CD4-positive, alpha-beta T cell (primary cell): ENCODE data around the gene EFHB. TPM values are rescaled to one million over a fixed set of nuclear protein-coding genes. Genes with fewer than 3 reads are reported as not detected.
"Not testable (repeated sequence)": the region's sequence is repeated elsewhere in the genome, so short reads cannot be mapped to it uniquely, and the experiment has no call there.

Experiments used
- ATAC-seq: fragments of 200-7000 bp; cut with Tn5 transposase; one replicate; pipeline ENCODE4 v1.10.0; 2022; ENCODE audit warnings: mild to moderate bottlenecking; ENCODE audit not compliant: poor library complexity
- CTCF ChIA-PET: fragments of 350-600 bp; sonication (Branson Sonifier 250); formaldehyde crosslinking; loops from one replicate; lab custom pipeline; 2021; ENCODE audit warnings: antibody characterized with exemption, inconsistent platforms; lab: Charles Lee
- POLR2A ChIA-PET: fragments of 350-600 bp; sonication (Branson Sonifier 250); formaldehyde crosslinking; loops from one replicate; lab custom pipeline; 2021; ENCODE audit warnings: antibody characterized with exemption, inconsistent platforms; lab: Charles Lee
- DNase-seq, 14 experiments: peaks; one replicate each; pipeline ENCODE4 v3.0.0-alpha.2; 2013 to 2020; ENCODE audit warnings: mixed read lengths in 2 of 14
- H3K27ac ChIP-seq, 2 donors: one replicate each; pipeline versions ENCODE4 v1.5.1 to v1.7.0; 2013; ENCODE audit warnings: low read length in 2 of 2, low read depth in 1 of 2, mild to moderate bottlenecking in 1 of 2
- H3K27me3 ChIP-seq, 2 experiments: 1 replicate in 1 of 2; 2 replicates in 1 of 2; pipeline versions ENCODE4 v1.6.1 to v1.7.0; 2013; ENCODE audit warnings: low read length in 2 of 2, control low read depth in 1 of 2, mild to moderate bottlenecking in 1 of 2, moderate library complexity in 1 of 2; ENCODE audit not compliant: insufficient read depth in 2 of 2, control insufficient read depth in 1 of 2
- H3K36me3 ChIP-seq: one replicate; pipeline ENCODE4 v1.6.1; 2013; ENCODE audit warnings: low read length, control low read depth; ENCODE audit not compliant: insufficient read depth
- H3K4me1 ChIP-seq: one replicate; pipeline ENCODE4 v1.6.1; 2013; ENCODE audit warnings: low read length, control low read depth; ENCODE audit not compliant: insufficient read depth
- H3K4me3 ChIP-seq: one replicate; pipeline ENCODE4 v1.5.1; 2013; ENCODE audit warnings: mild to moderate bottlenecking, low read length, moderate library complexity
- H3K9me3 ChIP-seq, 2 experiments: 1 replicate in 1 of 2; 2 replicates in 1 of 2; pipeline versions ENCODE4 v1.6.1 to v1.7.0; 2013; ENCODE audit warnings: low read length in 2 of 2, mild to moderate bottlenecking in 2 of 2, control low read depth in 1 of 2, moderate library complexity in 1 of 2; ENCODE audit not compliant: control insufficient read depth in 1 of 2, insufficient read depth in 1 of 2
- H3K27ac Mint-ChIP-seq: one replicate; pipeline ENCODE4 v1.8.0; 2020; ENCODE audit warnings: mixed read lengths
- H3K27me3 Mint-ChIP-seq: one replicate; pipeline ENCODE4 v1.8.0; 2021; ENCODE audit warnings: mixed read lengths
- H3K36me3 Mint-ChIP-seq: one replicate; pipeline ENCODE4 v1.8.0; 2021; ENCODE audit warnings: low read depth, mixed read lengths
- H3K4me1 Mint-ChIP-seq: one replicate; pipeline ENCODE4 v1.8.0; 2021; ENCODE audit warnings: low read depth, mixed read lengths
- H3K4me3 Mint-ChIP-seq: one replicate; pipeline ENCODE4 v1.8.0; 2020; ENCODE audit warnings: mild to moderate bottlenecking, mixed read lengths
- H3K9me3 Mint-ChIP-seq: one replicate; pipeline ENCODE4 v1.8.0; 2020; ENCODE audit warnings: mixed read lengths
- CTCF ChIP-seq: fragments of 200-600 bp; IDR thresholded peaks from one replicate; pipeline ENCODE4 v1.8.0; 2022; ENCODE audit warnings: antibody characterized with exemption, mild to moderate bottlenecking
- intact Hi-C, 2 experiments: fragments of 100-400 bp; cut with DNase I in 1 of 2; cut with micrococcal nuclease in 1 of 2; formaldehyde crosslinking; loops; one replicate each; pipeline versions ENCODE4 v1.15.1 to v1.9.0; 2023 to 2025; cut with DNase I, micrococcal nuclease
- total RNA-seq, 174 experiments: library from RNA in 2 of 174; stranded (reverse) in 2 of 174; gene quantifications; one replicate each; pipeline ENCODE4 v1.2.3 and lab custom pipeline; 2021 to 2026

EFHB gene
- total RNA-seq, 2 experiments from 2014 or later: 0.99 to 1.2 TPM

GRCh38 chr3:19901918-19902317, 32.1 kb downstream of the EFHB start:
- ChIA-PET CTCF (no interaction called here), POLR2A (no interaction called here)
- TF ChIP-seq CTCF: no peak
- H3K4me3 Mint-ChIP-seq: no peak overlapping the region
- Histone ChIP-seq H3K9me3 (no peaks in the 10 kb centered on the region), H3K27ac (no peak overlapping the region), H3K36me3 (no peaks in the 10 kb centered on the region), H3K27me3 (no peaks in the 10 kb centered on the region), H3K4me1 (no peaks in the 10 kb centered on the region), H3K4me3 (no peak overlapping the region)
- no peak overlapping the region for H3K27ac Mint-ChIP-seq
- H3K27me3 Mint-ChIP-seq: no peaks in the 10 kb centered on the region
- ATAC-seq (no peak), DNase-seq (peak in 1 of 14 experiments; percentile 7)
- intact Hi-C loops: no loop called here
- no peaks in the 10 kb centered on the region for H3K4me1 Mint-ChIP-seq
- no peaks in the 10 kb centered on the region for H3K36me3 Mint-ChIP-seq
- peaks cover 3% of the 10 kb centered on the region for H3K9me3 Mint-ChIP-seq

- Mint-ChIP-seq H3K9me3 (peaks cover 3% of the 10 kb centered on the region), H3K4me1 (no peaks in the 10 kb centered on the region), H3K36me3 (no peaks in the 10 kb centered on the region), H3K27me3 (no peaks in the 10 kb centered on the region), H3K4me3 (no peak overlapping the region), H3K27ac (no peak overlapping the region)
- intact Hi-C loops: no loop called here
- ATAC-seq (no peak), DNase-seq (no peak)
- H3K4me3 ChIP-seq: no peak overlapping the region
- no peaks in the 10 kb centered on the region for H3K36me3 ChIP-seq
- no peak for TF ChIP-seq CTCF
- H3K9me3 ChIP-seq: no peaks in the 10 kb centered on the region
- no peaks in the 10 kb centered on the region for H3K4me1 ChIP-seq
- no peak overlapping the region for H3K27ac ChIP-seq
- ChIA-PET POLR2A (no interaction called here), CTCF (no interaction called here)
- no peaks in the 10 kb centered on the region for H3K27me3 ChIP-seq
Observed at GRCh38 chr3:19901337-19901736, 32.7 kb downstream of the EFHB start.

- intact Hi-C loops, H3K27me3 ChIP-seq, POLR2A ChIA-PET, CTCF ChIA-PET, H3K36me3 ChIP-seq, H3K4me1 ChIP-seq, H3K9me3 Mint-ChIP-seq, DNase-seq, H3K27ac Mint-ChIP-seq, H3K9me3 ChIP-seq, H3K27me3 Mint-ChIP-seq, H3K4me1 Mint-ChIP-seq, ATAC-seq, H3K4me3 Mint-ChIP-seq, H3K4me3 ChIP-seq, H3K36me3 Mint-ChIP-seq, H3K27ac ChIP-seq: not testable (repeated sequence)
Observed at GRCh38 chr3:19899833-19900232, 34.2 kb downstream of the EFHB start.

- intact Hi-C loops: no loop called here
- Histone ChIP-seq H3K9me3 (no peaks in the 10 kb centered on the region), H3K36me3 (no peaks in the 10 kb centered on the region), H3K4me3 (no peak overlapping the region), H3K27me3 (no peaks in the 10 kb centered on the region), H3K4me1 (no peaks in the 10 kb centered on the region), H3K27ac (no peak overlapping the region)
- H3K27ac Mint-ChIP-seq: no peak overlapping the region
- no peak overlapping the region for H3K4me3 Mint-ChIP-seq
- no peaks in the 10 kb centered on the region for H3K4me1 Mint-ChIP-seq
- ATAC-seq (no peak), DNase-seq (no peak)
- H3K27me3 Mint-ChIP-seq: no peaks in the 10 kb centered on the region
- no peaks in the 10 kb centered on the region for H3K36me3 Mint-ChIP-seq
- ChIA-PET POLR2A (no interaction called here), CTCF (interaction anchor here (1.1 kb wide), 1 partner anchor 10 kb away, joined by 3 read pairs; no protein-coding TSS in a partner anchor)
- H3K9me3 Mint-ChIP-seq: no peaks in the 10 kb centered on the region
- TF ChIP-seq CTCF: no peak
Observed at GRCh38 chr3:19899264-19899663, 34.8 kb downstream of the EFHB start.
